Right lobe of liver (tissue), 4 donors: ENCODE results near the gene RNF26.

Experiments used
- CTCF ChIP-seq, 4 donors: fragments of 200-600 bp in 3 of 4; fragments of 450-650 bp in 1 of 4; IDR thresholded peaks; one replicate each; pipeline versions ENCODE4 v1.5.1 to v1.8.0; 2016 to 2022; ENCODE audit warnings: antibody characterized with exemption in 4 of 4, mild to moderate bottlenecking in 2 of 4
- POLR2A ChIP-seq: fragments of 450-650 bp; IDR thresholded peaks from one replicate; pipeline ENCODE4 v1.6.1; 2017; ENCODE audit warnings: antibody characterized with exemption, mild to moderate bottlenecking
- donor health status: DM: no; HTN: no; CAD: no.
- donor health status: DM: no; HTN: no; CAD: no.
- donor health status: DM: no; HTN: yes; CAD: no.

GRCh38 chr11:119346605-119347004 lies 12.3 kb downstream of the RNF26 start, which contains the start of gene MFRP:
- TF ChIP-seq CTCF (IDR thresholded peaks at IDR 0.05) (no peak), POLR2A (no peak)
